ENCODE results near the gene TNFRSF9.

DNA sequence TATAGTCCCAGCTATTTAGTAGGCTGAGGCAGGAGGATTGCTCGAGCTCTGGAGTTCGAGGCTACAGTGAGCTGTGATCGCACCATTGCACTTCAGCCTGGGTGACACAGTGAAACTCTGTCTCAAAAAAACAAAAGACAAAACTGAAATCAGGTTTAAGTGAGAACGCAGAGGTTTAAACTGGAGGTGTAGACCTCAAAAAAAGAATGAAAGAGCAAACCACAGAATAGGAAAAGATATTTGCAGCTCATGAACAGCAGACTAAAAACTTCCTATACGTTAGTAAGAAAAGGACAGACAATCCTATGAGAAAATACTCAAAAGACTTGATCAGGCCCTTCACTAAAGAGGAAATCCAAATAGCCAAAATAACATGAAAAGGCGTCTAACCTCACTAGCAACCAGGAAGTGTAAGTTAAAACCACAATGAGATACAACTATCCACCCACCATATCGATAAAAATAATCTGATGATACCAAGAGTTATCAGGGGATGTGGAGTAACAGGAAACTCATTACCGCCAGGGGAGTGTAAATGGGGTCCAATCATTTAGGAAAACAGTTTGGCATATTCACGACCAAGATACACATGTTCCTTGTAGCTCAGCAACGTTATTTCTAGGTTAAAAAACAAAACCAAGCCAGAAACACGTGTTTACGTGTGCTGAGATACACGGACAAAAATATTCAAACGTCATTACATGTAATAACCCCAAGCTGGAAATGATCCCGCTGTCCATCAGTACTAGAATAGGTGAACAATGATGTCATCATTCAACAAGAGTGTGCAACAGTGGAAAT, 9.8 kb downstream of the TNFRSF9 start:
- TF ChIP-seq, protein P1, sequence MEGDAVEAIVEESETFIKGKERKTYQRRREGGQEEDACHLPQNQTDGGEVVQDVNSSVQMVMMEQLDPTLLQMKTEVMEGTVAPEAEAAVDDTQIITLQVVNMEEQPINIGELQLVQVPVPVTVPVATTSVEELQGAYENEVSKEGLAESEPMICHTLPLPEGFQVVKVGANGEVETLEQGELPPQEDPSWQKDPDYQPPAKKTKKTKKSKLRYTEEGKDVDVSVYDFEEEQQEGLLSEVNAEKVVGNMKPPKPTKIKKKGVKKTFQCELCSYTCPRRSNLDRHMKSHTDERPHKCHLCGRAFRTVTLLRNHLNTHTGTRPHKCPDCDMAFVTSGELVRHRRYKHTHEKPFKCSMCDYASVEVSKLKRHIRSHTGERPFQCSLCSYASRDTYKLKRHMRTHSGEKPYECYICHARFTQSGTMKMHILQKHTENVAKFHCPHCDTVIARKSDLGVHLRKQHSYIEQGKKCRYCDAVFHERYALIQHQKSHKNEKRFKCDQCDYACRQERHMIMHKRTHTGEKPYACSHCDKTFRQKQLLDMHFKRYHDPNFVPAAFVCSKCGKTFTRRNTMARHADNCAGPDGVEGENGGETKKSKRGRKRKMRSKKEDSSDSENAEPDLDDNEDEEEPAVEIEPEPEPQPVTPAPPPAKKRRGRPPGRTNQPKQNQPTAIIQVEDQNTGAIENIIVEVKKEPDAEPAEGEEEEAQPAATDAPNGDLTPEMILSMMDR (IDR thresholded peaks at IDR 0.05): no peak
- TF ChIP-seq POLR2A (IDR thresholded peaks at IDR 0.05): no peak
